Cerebellar nuclear complex (tissue), 1 donor: ENCODE measurements around the gene FLYWCH1.
A peak's percentile ranks its signal among the peaks of the same experiment; 100 is the strongest.

Experiments used
- DNase-seq, 2 experiments: peaks; one replicate each; lab custom pipeline; 2025; lab: John Stamatoyannopoulos, UW

Gene FLYWCH1, protein sequence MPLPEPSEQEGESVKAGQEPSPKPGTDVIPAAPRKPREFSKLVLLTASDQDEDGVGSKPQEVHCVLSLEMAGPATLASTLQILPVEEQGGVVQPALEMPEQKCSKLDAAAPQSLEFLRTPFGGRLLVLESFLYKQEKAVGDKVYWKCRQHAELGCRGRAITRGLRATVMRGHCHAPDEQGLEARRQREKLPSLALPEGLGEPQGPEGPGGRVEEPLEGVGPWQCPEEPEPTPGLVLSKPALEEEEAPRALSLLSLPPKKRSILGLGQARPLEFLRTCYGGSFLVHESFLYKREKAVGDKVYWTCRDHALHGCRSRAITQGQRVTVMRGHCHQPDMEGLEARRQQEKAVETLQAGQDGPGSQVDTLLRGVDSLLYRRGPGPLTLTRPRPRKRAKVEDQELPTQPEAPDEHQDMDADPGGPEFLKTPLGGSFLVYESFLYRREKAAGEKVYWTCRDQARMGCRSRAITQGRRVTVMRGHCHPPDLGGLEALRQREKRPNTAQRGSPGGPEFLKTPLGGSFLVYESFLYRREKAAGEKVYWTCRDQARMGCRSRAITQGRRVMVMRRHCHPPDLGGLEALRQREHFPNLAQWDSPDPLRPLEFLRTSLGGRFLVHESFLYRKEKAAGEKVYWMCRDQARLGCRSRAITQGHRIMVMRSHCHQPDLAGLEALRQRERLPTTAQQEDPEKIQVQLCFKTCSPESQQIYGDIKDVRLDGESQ

DNA sequence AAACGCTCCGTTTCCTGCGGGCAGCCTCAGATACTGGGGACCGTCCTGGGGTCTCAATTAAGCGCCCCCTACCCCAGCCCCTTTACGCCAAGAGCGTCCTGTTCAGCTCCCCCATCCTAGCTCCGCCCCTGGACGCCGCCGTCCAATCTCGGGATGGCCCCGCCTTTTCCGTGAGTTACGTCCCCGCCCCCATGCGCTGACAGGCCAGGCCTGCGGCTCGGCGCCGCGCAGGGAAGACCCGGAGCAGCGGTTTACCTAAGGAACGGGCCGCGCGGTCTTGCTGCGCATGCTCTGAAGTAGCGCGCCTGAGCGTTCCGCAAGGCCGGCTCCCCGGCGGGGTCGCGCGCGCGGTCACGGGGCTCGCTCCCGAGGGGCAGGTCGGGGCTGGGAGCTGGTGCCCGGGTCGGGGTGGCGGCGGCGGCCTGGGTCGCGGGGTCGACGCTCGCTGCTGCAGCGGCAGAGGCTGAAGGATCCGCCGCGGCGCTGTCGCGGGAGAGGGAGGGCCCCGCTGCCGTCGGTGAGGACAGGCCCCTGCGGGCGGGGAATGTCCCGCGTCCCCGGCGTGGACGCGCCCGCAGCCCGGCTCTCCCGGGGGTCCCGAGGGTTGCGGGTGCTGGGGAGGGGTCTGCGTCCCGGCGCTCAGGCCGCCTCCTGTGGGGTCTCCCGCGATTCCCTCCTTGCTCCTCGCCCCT is at the start of gene FLYWCH1:
FLYWCH1 (plus strand) TSS at position 294 of the 692 bp plus-strand sequence. CDS start 17,755 bp downstream, outside the sequence.
- peak; percentile 93 for DNase-seq

DNA sequence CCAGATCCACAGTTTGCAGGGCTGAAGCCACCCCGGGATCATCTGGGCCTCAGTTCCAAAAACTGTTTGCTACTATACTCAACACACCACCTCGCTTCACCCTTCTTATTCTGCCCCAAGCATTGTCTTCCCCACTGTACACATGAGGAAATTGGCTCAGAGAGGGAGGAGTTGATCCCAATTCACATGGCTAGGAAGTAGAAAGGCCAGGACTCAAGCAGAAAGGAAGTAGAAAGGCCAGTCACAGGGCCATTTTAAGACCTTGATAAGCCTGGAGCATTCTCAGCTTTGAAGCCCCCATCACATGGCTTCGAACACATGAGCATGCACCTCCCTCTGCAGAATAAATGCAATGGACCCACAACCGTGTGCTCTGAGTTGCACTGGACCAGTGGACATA is 46.1 kb upstream of the FLYWCH1 start:
- no peak for DNase-seq

DNA sequence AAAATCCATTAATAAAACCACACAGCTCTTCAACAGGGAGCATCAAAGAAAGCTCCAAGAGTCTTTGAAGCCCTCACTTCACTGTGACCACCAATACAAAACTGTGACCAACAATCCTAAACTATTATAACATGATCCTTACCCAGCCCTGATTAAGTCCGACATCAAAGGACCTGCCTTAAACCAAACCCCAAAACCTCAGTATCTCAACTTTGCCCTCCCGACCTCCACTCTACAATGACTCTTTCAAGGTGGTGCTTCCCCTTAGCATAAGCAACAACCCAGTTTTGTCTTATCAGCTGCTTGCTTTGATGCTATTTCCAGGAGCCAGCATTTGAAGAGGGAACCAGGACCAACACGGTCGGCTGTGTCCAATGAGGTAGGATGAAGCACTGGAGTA is 45.3 kb upstream of the FLYWCH1 start:
- no peak for DNase-seq

DNA sequence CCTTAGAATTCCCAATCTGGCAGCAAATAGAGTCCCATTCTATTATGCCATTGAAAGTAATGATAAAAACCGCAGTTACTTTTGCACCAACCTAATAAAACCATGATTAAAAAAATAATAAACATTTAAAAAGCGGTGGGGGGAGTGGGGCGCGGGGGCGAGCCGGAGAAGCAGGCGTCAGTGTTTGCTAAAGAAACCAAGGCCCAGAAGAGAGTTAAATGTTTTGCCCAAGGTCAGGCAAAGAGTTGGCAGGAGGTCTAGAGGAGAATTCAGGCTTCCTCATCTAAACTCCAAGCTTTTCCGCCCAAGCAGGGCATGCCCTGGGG is 44.1 kb upstream of the FLYWCH1 start:
- no peak for DNase-seq

DNA sequence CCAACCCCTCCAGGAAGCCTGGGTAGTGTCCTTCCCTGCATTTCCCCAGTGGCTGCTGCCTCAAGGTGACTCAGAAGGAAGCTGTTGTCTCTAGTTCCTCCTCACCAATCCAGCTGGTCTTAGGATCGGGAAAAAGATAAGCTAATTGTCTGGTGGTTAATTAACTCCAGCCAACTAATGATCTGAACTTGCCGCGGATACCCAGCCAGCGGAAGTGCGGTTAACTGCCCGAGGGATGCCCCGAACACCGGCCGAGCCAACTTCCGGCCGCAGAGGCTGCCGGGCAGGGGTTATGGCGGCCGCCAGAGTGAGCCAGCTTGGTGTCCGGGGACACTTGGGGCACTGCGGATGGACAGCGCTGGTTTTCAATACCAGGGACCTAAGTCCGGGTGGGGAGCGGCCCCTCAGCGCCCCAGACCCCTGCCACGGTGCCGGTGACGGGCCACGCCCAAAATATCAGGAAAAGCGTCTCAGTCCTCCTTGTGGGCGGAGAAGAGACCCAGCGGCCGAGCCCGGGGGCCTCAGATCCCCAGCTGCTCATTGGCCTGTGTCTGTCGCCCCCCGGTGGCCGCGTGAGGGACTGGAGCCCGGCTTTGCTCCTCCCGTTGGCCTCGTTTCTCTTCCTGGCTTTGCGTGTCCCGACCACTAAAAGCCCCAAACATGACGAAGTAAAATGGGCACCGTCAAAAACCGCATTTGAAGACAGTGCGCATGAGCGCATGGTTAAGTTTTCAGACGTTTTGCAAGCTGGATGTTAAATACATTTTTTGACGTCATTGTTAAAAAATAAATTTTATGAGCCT is 43.5 kb upstream of the FLYWCH1 start:
- peak in 1 of 2 experiments; percentile 42 for DNase-seq

DNA sequence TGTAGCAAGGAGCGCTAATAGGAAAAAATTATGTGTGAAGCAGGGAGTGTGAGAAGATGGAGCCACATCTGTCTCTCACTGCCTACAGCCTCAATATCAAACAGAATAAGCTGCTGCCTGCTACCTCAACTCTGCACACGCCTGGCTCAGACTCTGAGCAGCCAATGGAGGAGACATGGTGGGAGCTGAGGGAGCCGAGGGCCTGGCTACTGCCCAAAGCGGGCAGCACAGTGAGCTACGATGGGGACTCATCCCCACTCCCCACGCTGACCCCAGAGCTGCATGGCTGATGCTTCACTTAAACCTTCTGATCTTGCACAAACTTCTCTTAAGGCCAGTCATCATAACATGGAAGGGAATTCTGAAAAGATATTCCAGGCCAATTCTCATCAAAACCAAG is 39.8 kb upstream of the FLYWCH1 start:
- DNase-seq: no peak

DNA sequence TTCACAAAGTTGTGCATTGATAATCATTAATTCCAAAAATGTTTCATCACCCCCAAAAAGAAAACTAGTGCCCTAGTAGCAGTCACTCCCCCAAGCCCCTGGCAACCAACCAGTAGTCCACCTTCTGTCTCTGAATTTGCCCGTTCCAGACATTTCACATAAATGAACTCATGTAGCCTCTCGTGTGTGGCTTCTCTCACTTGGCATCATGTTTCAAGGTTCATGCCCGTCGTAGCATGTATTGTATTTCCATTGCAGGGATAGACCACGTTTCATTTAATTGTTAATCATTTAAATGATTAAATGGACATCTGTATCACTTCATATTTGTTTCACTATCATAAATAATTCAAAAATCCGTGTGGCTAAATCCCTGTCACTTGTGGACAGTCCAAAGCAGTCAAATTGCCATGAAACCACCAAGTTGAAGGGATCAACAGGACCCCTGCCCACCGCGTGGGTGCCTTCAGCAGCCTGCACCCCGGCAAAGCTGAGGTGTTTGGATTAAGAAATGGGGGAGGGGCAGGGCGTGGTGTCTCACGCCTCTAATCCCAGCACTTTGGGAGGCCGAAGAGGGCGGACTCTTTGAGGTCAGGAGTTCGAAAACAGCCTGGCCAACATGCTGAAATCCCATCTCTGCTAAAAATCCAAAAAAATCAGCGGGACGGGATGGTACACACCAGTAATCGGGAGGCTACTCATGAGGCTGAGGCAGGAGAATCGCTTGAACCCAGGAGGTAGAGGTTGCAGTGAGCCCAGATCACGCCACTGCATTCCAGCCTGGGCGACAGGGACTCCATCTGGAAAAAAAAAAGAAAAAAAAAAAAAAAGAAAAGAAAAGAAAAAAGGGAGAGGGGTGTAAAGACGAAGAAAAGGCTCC is 37.5 kb upstream of the FLYWCH1 start:
- no peak for DNase-seq

DNA sequence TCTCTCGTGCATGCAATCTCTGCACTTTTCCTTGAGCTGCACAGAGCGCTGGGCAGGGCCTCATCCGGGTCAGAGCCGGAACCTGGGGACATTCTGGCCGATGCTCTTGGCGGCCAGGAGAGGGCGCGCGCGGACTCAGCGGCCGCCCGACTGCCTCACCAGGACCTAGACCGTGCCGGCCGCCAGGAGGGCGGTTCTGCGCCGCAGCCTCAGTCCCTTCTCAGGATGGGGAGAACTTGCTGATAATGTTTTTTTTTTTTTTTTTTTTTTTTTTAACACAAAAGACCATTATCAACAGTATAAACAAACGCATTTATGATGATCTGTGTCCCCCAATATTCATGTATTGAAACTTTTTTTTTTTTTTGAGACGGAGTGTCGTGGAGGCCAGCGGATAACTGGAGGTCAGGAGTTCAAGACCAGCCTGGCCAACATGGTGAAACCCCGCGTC is 36.8 kb upstream of the FLYWCH1 start:
- peak in 1 of 2 experiments; percentile 20 for DNase-seq

DNA sequence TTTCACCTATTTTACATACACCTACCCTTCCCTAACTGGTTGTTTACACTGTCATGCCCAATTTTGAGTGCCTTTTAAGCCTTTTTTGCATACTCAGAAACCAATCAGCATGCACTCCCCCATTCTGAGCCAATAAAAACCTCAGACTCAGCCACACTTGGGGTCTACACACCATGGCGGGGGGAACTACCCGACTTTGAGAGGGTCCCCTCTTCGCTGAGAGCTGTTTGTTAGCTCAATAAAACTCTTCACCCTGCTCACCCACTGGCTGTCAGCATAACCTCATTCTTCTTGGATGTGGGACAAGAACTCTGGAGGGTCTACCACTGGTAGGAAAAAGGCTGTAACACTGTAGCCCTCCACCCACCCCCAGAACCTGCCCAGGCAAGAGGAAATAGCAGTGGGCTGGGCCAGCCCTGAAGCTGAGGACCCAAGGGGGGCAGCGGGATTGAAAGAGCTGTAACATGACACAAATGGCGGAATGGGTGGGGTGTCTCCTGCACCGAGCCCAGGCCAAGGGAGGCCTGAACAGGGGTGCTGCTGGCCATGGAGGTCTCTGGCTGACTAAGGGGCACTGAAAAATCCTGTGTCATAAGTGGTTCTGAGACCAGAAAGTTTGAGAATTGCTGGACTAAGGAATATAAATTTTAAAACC is 31.8 kb upstream of the FLYWCH1 start:
- no peak for DNase-seq

DNA sequence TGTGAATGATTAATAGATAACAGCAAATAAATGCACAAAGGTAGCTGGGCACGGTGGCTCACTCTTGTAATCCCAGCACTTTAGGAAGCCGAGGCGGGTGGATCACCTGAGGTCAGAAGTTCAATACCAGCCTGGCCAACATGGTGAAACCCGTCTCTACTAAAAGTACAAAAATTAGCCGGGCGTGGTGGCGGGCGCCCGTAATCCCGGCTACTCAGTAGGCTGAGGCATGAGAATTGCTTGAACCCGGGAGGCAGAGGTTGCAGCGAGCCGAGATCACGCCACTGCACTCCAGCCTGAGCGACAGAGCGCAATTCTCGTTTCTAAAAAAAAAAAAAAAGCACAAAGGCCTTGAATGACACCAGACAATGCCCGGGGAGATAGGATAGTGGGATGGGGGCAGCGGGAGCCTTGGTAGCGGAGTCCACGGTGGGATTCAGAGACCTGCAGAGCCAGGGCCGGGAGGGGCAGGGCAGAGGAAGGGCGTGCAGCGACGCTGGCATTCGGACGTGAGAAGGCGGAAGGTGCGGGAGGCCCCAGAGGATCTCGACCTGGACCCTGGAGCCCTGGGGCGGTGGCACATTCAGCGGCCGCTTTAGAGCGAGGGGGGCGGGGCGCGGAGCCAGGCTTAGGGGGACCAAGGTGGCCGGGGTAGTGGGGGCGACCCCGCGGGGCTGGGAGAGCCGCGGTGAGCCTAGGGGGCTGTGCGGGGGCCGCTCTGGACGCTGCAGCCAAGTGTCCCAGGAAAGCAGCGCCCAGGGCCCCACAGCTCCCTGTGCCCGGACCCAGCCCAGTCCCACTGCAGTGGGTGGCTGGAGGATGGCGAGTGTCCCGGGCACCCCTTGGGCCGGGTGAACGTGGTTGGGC is 29.7 kb upstream of the FLYWCH1 start:
- no peak for DNase-seq

DNA sequence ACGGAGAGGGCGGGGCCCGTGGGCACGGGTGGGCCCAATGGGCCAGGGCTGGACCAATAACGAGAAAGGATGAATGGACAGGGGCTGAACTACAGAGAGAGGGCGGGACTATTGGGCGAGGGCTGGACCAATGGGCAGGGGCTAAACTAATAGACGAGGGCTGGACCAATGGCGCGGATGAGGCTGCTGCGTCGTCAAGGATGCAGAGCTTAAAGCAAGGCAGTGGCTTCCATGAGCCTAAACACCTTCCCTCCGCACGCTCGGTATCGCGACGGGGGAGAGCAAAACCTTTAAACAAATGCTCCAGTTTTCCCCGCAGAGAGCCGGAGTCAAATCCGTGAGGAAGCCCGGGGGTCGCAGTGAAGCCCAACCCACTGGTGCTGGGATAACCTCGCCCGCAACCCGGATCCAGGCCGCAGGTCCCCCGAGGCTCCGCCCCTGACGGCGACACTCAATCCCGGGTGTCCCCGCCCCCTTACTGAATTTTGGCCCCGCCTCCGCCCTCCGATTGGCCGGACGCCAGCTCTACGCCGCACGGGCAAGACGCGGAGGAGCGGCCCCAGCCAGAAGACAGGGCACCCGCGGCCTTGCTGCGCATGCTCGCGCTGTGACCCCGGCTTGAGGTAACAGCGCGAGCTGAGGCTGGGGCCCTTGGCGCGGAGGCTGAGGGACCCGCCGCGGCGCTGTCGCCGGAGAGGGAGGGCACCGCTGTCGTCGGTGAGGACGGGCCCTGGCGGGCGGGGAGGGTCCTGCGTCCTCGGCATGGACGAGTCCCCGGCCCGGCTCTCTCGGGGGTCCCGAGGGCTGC is 28.9 kb upstream of the FLYWCH1 start, which contains the start of gene FLYWCH2:
FLYWCH2 (plus strand) TSS at position 566 of the 808 bp plus-strand sequence. CDS start 13,235 bp downstream, outside the sequence.
- peak; percentile 77 to 92 for DNase-seq

DNA sequence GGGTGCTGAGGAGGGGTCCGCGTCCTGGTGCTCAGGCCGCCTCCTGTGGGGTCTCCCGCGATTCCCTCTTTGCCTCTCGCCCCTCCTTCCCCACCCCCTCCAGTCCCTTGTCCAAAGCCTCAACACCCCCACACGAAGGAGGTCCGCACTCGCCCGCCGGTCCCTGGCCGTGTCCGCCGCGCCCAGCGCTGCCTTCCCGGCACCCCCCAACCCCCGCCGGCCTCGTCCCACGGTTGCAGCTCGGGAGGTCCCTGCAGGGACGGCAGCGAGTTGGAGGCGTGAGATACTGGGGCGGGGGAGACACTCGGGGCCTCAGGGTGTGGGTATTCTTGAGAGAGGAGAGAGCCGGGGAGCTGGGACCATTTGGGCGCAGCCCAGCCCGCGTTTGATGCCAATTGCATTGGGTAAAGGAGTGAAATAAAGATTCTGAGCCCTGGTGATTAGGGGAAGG is 28.2 kb upstream of the FLYWCH1 start:
- DNase-seq: no peak

DNA sequence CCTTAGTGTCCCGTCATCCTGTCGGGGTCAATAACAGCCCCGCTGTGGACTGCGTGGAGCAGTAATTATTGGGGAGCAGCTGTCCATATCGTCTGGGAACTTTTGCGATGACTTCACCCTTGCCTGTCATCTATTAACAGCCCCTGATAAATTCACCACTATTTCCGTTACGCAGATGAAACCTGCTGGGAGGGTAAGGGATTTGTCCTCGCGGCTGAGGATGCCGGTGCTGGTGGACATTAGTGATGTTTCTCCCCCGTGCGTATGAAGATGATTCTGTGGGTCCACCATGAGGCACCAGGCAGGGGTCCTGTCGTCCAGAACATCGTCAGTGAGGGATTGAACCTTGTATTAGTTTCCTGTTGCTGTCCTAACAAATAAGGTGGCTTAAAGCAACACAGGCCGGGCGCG is 27.7 kb upstream of the FLYWCH1 start:
- no peak for DNase-seq

DNA sequence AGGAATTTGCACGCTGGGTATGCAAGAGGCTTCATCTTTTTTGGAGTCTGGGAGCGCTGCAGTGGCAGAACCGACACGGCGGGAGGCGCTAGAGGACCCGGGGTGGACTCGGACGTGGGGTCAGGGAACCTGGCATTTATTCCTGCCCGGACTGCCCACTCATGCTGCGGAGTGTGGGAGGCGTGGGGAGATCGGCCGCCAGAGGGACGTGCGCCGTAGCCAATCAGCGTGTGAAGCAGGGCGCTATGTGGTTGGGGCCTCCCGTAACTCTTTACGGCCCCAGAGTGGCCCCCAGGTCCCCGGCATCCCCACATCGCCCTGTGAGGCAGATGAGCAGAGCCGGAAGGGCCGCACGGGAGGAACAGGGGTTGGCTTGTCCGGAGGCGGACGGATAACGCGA is 17.5 kb upstream of the FLYWCH1 start:
- no peak for DNase-seq

DNA sequence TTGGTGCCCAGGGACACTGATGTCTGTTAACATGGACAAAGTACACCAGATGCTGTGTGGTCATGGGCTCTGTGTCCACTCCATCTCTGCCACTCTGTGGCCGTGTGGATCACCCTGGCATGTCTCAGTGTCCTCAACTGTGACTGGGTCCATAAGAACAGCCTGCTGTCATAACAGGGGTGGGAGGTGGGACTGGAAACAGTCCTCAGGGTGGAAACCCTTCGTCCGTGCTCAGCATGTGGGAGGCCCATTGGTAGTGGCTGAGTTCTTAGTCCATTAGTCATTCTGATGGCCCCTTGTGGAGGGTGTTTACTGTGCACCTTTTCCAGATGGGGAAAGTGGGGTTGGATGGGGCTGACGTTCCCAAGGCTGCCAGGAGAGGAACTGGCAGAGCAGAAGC is 15.9 kb upstream of the FLYWCH1 start:
- no peak for DNase-seq

DNA sequence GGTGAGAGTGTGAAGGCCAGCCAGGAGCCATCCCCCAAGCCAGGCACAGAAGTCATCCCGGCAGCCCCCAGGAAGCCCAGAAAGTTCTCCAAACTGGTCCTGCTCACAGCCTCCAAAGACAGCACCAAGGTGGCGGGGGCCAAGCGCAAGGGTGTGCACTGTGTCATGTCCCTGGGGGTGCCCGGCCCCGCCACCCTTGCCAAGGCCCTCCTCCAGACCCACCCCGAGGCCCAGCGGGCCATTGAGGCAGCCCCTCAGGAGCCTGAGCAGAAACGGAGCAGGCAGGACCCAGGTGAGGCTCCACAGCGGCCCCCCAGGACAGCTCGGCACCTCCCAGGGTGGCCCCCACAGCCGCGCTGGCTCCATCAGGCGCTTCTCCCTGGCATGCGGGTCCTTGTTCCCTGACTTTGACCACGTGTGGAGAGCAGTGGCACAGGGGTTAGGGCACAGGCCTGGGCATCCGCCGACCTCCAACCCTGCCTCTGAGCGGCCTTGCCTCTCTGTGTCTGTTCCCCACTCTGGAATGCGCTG is 15.2 kb upstream of the FLYWCH1 start:
- no peak for DNase-seq

DNA sequence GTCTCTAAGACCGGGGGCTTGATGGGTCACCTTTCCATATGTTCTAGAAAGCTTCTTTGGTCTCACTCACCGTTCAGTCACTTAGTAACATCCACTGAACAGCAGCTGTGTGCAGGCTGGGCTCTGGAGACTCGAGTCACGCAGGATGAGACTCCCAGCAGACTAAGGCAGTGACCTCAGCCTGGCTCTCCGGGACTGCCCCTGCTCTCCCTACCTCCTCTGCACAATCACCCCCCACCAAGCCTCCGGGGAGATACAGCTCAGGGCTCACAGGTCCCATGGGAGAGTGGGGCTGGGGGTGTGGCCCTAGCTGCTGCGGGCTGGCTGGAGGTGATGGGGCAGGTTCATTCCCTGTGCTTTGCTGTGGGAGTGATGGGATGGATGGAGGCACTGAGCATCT is 14.6 kb upstream of the FLYWCH1 start:
- DNase-seq: no peak
